Cardiac fibroblast (primary cell): ENCODE data around the gene GNAT3.
A peak's percentile ranks its signal among the peaks of the same experiment; 100 is the strongest.

Experiments used
- DNase-seq, 2 donors: peaks; one replicate each; pipeline versions ENCODE4 v3.0.0 to v3.0.0-alpha.2; 2010; ENCODE audit warnings: low read depth in 2 of 2
- H3K4me3 ChIP-seq, 2 donors: replicated peaks in 1 of 2; 1 replicate in 1 of 2; 2 replicates in 1 of 2; pipeline ENCODE4 v1.5.1; 2011; ENCODE audit warnings: low read depth in 2 of 2, low read length in 2 of 2, mild to moderate bottlenecking in 2 of 2, moderate library complexity in 1 of 2
- CTCF ChIP-seq: IDR thresholded peaks from one replicate; pipeline ENCODE4 v1.5.1; 2011; ENCODE audit warnings: low read depth, mild to moderate bottlenecking, low read length, inconsistent platforms

The GNAT3 gene

GRCh38 chr7:80410081-80410480 is 101.8 kb downstream of the GNAT3 start:
- peak in 1 of 2 donors; percentile 69 for DNase-seq
- H3K4me3 ChIP-seq: no peak overlapping the region
- TF ChIP-seq CTCF: no peak
